A673 (cell line): Measurements from ENCODE around the gene WDFY4. TPM values are rescaled to one million over a fixed set of nuclear protein-coding genes. Genes with fewer than 3 reads are reported as not detected.

ENCODE experiments used
- BruUV-seq: library from RNA; stranded (reverse); fragments of 400-500 nt; replicated peaks from 2 replicates; lab custom pipeline; 2021; lab: Mats Ljungman, UMichigan
- CTCF ChIA-PET: fragments of 300-600 bp; sonication (Branson Sonifier 250); formaldehyde crosslinking; loops from one replicate; lab custom pipeline; 2022; ENCODE audit warnings: antibody characterized with exemption; lab: Charles Lee
- POLR2A ChIA-PET: fragments of 300-600 bp; sonication (Branson Sonifier 250); formaldehyde crosslinking; loops from one replicate; lab custom pipeline; 2022; ENCODE audit warnings: antibody characterized with exemption; ENCODE audit not compliant: low non-redundant PET; lab: Charles Lee
- DNase-seq: peaks from one replicate; pipeline ENCODE4 v3.0.0-alpha.2; 2015; ENCODE audit warnings: low spot score
- H3K27ac ChIP-seq: fragments of 200-600 bp; sonication (generic); 2 replicates; pipeline ENCODE4 v1.5.1; 2016; ENCODE audit warnings: mixed run types, low read depth, mild to moderate bottlenecking, mixed read lengths, antibody characterized with exemption, low read length; ENCODE audit not compliant: poor library complexity, severe bottlenecking
- H3K27me3 ChIP-seq: fragments of 200-600 bp; sonication (generic); replicated peaks from 2 replicates; pipeline ENCODE4 v1.6.1; 2017; ENCODE audit warnings: mixed run types, low read depth, mild to moderate bottlenecking, mixed read lengths, antibody characterized with exemption, low read length; ENCODE audit not compliant: insufficient read depth, poor library complexity
- H3K36me3 ChIP-seq: fragments of 200-600 bp; sonication (generic); 2 replicates; pipeline ENCODE4 v1.6.1; 2016; ENCODE audit warnings: mixed run types, mild to moderate bottlenecking, mixed read lengths, antibody characterized with exemption, low read length; ENCODE audit not compliant: insufficient read depth, poor library complexity, severe bottlenecking
- H3K4me1 ChIP-seq: fragments of 200-600 bp; sonication (generic); 2 replicates; pipeline ENCODE4 v1.6.1; 2017; ENCODE audit warnings: mixed run types, mild to moderate bottlenecking, mixed read lengths, antibody characterized with exemption, low read length; ENCODE audit not compliant: insufficient read depth, poor library complexity, severe bottlenecking
- H3K4me3 ChIP-seq: fragments of 200-600 bp; sonication (generic); 2 replicates; pipeline ENCODE4 v1.5.1; 2016; ENCODE audit warnings: low read depth, mixed run types, mild to moderate bottlenecking, mixed read lengths, low read length; ENCODE audit not compliant: poor library complexity, severe bottlenecking
- H3K9me3 ChIP-seq: fragments of 200-600 bp; sonication (generic); 2 replicates; pipeline ENCODE4 v1.6.1; 2016; ENCODE audit warnings: mixed run types, low read depth, mild to moderate bottlenecking, mixed read lengths, antibody characterized with exemption, low read length; ENCODE audit not compliant: poor library complexity, severe bottlenecking
- CTCF ChIP-seq: fragments of 300-800, 200-600 bp; sonication (generic); conservative IDR thresholded peaks from 2 replicates; pipeline ENCODE4 v1.5.1; 2017; ENCODE audit warnings: low read depth, mild to moderate bottlenecking, antibody characterized with exemption, low read length, moderate library complexity, mixed read lengths
- EZH2 ChIP-seq: fragments of 200-600 bp; sonication (generic); IDR thresholded peaks from 2 replicates; pipeline ENCODE4 v1.6.1; 2017; ENCODE audit warnings: borderline replicate concordance, low read depth, mild to moderate bottlenecking, mixed read lengths, antibody characterized with exemption, low read length; ENCODE audit not compliant: poor library complexity, severe bottlenecking
- intact Hi-C: fragments of 100-400 bp; cut with micrococcal nuclease; formaldehyde crosslinking; loops from one replicate; pipeline ENCODE4 v1.10.0; 2022; ENCODE audit not compliant: unreplicated experiment
- total RNA-seq: library from RNA; stranded (reverse); gene quantifications from 2 replicates; pipeline ENCODE4 v1.2.3, GENCODE V29; 2021

WDFY4 gene
- total RNA-seq, 1 experiment from 2014 or later: not detected

- no peak overlapping the region for H3K27ac ChIP-seq
- no peaks in the 10 kb centered on the region for H3K36me3 ChIP-seq
- BruUV-seq: no TSS peak
- no peaks in the 10 kb centered on the region for H3K27me3 ChIP-seq
- POLR2A ChIA-PET: no interaction called here
- intact Hi-C loops: no loop called here
- no peak for TF ChIP-seq CTCF
- TF ChIP-seq EZH2: no peak
- H3K9me3 ChIP-seq: no peaks in the 10 kb centered on the region
- H3K4me3 ChIP-seq: no peak overlapping the region
- CTCF ChIA-PET: no interaction called here
- no peaks in the 10 kb centered on the region for H3K4me1 ChIP-seq
- DNase-seq: no peak
Measured at GRCh38 chr10:48843198-48843597, 158.5 kb downstream of the WDFY4 start.

GRCh38 chr10:48844616-48845015, 159.9 kb downstream of the WDFY4 start:
- POLR2A ChIA-PET: no interaction called here
- Histone ChIP-seq H3K36me3 (no peaks in the 10 kb centered on the region), H3K4me1 (no peaks in the 10 kb centered on the region), H3K27ac (no peak overlapping the region), H3K27me3 (no peaks in the 10 kb centered on the region), H3K4me3 (no peak overlapping the region), H3K9me3 (no peaks in the 10 kb centered on the region)
- intact Hi-C loops: no loop called here
- BruUV-seq: no TSS peak
- no peak for DNase-seq
- CTCF ChIA-PET: no interaction called here
- TF ChIP-seq CTCF (no peak), EZH2 (no peak)

GRCh38 chr10:48845512-48845911, 160.8 kb downstream of the WDFY4 start:
- no peak overlapping the region for H3K4me3 ChIP-seq
- H3K27ac ChIP-seq: no peak overlapping the region
- no peaks in the 10 kb centered on the region for H3K4me1 ChIP-seq
- ChIA-PET POLR2A (no interaction called here), CTCF (no interaction called here)
- no peak for DNase-seq
- H3K36me3 ChIP-seq: no peaks in the 10 kb centered on the region
- no peaks in the 10 kb centered on the region for H3K9me3 ChIP-seq
- intact Hi-C loops: no loop called here
- TF ChIP-seq EZH2 (no peak), CTCF (no peak)
- BruUV-seq: no TSS peak
- H3K27me3 ChIP-seq: no peaks in the 10 kb centered on the region
